COR-L47 (cell line): ENCODE measurements around the gene ABITRAM.
"Not testable (repeated sequence)": the region's sequence is repeated elsewhere in the genome, so short reads cannot be mapped to it uniquely, and the experiment has no call there.

Source experiments
- DNase-seq: peaks from one replicate; lab custom pipeline; 2025; lab: John Stamatoyannopoulos, UW

Gene ABITRAM

DNA sequence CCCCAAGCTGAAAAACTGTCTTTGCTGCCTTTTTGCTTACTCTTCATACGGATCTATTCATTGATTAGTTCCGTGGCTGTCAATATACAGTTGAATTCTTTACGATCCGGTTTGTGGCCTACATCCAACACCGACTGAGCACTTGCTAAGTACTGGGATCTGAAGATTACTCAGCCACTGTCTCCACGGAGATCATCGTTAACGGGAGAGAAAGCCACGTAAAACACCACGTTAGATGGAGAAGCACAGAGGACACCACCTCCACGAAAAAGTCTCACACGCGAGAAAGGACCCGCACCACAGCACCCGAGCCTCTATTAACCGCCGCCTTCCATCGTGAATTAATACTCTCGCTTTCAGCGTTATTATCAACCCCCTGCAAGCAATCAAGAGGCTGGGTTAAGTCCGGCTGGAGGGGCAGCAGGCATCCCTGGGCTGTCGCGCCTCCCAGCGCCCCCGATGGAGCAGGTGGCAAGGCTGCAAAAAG lies 926 bp upstream of the ABITRAM start:
- peak; percentile 60 for DNase-seq

- peak; percentile 95 for DNase-seq
Measured at GRCh38 chr9:108933718-108934322, 380 bp upstream of the ABITRAM start, which contains the start of gene ELP1. ELP1 (minus strand) TSS chr9:108934124; CDS start chr9:108931146, 2,978 bp downstream.

GRCh38 chr9:108937561-108938305 lies 3.5 kb downstream of the ABITRAM start:
- DNase-seq, result no peak

GRCh38 chr9:108939975-108940374 lies 5.8 kb downstream of the ABITRAM start:
- no peak for DNase-seq

GRCh38 chr9:108950168-108950567 lies 16.0 kb downstream of the ABITRAM start:
- DNase-seq, result no peak

DNA sequence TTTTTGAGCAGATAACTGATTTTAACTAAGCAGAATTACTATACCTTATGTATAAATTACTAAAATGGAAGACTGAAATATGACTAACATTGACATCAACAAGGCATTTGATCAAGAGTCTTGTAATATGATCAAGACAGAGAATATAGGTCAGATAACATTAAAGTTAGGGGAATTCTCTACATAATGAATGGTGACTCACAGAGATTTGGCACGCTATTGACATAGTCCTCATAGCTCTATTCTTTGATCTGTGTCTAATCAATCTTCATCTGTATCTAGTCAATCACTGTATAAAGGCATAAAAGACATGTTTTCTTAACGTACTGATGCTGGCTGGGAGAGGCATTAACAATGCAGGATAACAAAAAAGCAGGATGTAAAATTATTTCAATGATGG lies 17.4 kb downstream of the ABITRAM start:
- DNase-seq, result no peak

GRCh38 chr9:108953983-108954574 lies 19.9 kb downstream of the ABITRAM start:
- peak; percentile 4 for DNase-seq

- DNase-seq, result no peak
Measured at GRCh38 chr9:108956022-108956630, 21.9 kb downstream of the ABITRAM start.

- DNase-seq, result no peak
Measured at GRCh38 chr9:108956631-108957026, 22.4 kb downstream of the ABITRAM start.

DNA sequence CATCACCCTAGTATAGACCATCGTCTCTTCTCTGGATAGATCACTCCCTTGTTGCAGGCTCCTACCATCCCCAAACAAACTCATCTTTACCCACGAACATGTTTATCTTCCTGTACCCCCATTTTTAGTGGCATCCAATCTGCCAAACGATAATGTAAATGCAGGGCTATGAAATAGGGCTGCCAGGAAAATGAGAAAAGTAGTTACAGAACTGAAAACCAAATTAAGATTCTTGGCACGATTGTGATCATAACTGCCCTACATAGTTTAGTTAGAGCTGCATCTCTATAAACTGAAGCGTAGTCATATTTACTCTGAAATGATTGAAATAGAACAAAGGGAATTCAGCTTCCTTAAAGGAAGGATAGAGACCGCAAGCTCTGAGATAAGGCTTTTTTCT lies 26.1 kb downstream of the ABITRAM start:
- no peak for DNase-seq

- no peak for DNase-seq
Measured at GRCh38 chr9:108961151-108961550, 27.0 kb downstream of the ABITRAM start.

DNA sequence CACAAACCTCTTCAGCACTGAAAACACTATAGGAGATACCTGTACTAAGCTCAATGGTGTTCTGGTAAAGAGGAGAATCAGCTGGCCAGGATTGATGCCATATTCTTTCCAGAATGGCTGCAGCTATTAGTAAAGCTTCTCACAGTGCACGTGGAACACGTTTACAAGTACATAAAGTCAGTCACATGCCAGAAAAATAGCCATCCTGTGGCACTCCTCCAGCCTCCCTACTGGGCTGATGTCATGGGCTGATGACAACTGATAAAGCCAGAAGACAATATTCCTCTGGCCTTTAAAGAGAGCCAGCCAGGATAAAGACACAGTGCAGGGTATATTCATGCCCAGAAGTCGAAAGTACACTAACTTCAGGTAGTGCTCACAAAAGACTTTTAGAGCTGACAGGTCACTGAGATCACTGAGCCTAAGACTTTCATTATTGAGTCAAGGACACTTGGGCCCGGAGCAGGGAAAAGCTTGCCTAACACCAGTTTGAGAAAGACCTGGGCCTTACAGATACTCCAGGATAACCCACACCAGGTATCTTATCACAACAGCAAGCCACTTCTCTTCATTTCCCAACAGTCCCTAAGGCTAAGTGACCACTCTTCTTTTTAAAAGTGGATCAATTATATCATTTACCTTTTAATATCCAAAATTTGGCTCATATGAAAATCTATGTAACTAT lies 29.4 kb downstream of the ABITRAM start:
- no peak for DNase-seq

DNA sequence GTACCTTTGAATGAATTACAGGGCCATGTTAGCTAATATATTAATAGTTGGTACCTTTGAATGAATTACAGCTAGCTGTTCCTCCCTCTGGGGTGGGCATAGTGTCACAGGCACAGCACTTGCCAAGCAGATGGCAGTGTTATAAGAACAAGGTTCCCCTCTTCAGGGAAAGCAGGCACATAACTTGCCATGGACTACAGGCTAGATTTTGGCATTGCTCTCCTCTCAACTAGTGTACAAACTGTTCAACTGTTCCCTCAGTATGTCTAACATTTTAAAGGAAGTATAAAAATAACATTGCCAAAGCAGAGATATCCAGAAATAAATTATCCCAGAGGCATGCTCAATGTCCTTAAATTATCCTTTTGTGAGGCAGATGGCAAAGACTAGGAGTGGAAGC lies 33.7 kb downstream of the ABITRAM start:
- no peak for DNase-seq

- not testable (repeated sequence) for DNase-seq
Measured at GRCh38 chr9:108971392-108971791, 37.2 kb downstream of the ABITRAM start.

- DNase-seq, result peak; percentile 26
Measured at GRCh38 chr9:108972186-108972585, 38.0 kb downstream of the ABITRAM start.

DNA sequence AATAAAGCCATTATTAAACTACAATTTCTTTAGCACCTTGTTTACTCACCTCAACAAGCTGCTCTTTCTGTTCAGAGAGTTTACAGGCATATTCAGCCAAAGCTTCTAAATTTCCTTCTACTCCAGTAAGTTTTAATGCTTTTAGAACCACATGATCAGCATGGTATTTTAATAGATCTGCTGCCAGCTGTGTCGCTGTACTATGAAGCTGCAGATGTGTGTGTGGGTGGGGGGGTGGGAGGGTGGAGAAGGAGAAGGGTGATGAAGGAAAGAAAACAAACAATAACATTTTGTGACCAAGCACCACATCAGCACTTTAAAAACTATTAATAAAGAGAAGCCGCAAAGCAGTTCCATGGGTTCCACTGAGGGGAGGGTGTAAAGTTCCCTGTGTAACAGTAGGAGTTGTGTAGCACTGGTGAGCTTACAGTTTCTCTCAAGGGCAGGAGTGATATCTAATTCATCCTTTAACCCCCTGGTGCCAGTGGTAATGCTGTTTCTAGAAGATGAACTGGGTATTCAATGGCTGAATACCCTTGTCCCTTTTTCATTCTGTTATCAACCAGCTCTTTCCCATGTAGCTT lies 38.5 kb downstream of the ABITRAM start:
- no peak for DNase-seq

GRCh38 chr9:108973895-108974294 lies 39.7 kb downstream of the ABITRAM start:
- no peak for DNase-seq

DNA sequence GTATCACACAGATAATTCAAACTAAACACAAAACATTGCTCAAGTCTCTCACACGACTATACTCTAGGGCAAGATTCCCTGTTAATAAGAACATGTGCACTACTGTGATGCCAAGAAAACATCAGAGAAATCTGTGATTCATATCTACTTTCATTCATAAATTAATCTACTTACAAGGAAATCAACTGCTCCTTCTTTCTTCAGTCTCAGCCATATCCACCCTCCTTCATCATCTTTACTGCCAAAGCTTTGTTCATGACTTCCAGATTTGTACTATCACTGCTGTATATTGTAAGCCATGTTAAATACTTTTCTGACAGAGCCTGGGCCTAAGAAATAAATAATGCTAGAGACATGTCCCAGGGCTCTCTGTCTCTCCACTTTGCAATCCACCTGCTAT lies 44.0 kb downstream of the ABITRAM start:
- no peak for DNase-seq

- DNase-seq, result no peak
Measured at GRCh38 chr9:108980893-108981292, 46.7 kb downstream of the ABITRAM start.

DNA sequence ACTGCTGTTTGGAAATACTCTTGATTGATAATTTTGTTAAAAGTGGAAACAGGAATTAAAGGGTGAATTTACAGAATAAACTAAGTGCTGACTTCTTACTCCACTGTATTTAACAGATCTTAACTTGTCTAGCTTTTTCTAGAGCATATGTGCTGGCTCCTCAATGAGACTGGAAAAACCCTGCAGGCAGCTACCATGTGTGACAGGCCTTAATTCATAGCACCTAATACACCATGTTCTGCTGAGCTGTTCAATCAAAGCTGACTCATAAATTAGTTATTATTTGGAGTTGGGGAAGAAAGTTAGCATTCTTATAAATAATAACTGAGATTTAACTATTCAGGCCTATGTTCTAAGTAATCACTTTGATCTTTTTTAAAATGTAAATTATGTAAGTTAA lies 49.7 kb downstream of the ABITRAM start:
- DNase-seq, result no peak
